ENCODE data around the gene ACADM.

- TF ChIP-seq, protein P1, sequence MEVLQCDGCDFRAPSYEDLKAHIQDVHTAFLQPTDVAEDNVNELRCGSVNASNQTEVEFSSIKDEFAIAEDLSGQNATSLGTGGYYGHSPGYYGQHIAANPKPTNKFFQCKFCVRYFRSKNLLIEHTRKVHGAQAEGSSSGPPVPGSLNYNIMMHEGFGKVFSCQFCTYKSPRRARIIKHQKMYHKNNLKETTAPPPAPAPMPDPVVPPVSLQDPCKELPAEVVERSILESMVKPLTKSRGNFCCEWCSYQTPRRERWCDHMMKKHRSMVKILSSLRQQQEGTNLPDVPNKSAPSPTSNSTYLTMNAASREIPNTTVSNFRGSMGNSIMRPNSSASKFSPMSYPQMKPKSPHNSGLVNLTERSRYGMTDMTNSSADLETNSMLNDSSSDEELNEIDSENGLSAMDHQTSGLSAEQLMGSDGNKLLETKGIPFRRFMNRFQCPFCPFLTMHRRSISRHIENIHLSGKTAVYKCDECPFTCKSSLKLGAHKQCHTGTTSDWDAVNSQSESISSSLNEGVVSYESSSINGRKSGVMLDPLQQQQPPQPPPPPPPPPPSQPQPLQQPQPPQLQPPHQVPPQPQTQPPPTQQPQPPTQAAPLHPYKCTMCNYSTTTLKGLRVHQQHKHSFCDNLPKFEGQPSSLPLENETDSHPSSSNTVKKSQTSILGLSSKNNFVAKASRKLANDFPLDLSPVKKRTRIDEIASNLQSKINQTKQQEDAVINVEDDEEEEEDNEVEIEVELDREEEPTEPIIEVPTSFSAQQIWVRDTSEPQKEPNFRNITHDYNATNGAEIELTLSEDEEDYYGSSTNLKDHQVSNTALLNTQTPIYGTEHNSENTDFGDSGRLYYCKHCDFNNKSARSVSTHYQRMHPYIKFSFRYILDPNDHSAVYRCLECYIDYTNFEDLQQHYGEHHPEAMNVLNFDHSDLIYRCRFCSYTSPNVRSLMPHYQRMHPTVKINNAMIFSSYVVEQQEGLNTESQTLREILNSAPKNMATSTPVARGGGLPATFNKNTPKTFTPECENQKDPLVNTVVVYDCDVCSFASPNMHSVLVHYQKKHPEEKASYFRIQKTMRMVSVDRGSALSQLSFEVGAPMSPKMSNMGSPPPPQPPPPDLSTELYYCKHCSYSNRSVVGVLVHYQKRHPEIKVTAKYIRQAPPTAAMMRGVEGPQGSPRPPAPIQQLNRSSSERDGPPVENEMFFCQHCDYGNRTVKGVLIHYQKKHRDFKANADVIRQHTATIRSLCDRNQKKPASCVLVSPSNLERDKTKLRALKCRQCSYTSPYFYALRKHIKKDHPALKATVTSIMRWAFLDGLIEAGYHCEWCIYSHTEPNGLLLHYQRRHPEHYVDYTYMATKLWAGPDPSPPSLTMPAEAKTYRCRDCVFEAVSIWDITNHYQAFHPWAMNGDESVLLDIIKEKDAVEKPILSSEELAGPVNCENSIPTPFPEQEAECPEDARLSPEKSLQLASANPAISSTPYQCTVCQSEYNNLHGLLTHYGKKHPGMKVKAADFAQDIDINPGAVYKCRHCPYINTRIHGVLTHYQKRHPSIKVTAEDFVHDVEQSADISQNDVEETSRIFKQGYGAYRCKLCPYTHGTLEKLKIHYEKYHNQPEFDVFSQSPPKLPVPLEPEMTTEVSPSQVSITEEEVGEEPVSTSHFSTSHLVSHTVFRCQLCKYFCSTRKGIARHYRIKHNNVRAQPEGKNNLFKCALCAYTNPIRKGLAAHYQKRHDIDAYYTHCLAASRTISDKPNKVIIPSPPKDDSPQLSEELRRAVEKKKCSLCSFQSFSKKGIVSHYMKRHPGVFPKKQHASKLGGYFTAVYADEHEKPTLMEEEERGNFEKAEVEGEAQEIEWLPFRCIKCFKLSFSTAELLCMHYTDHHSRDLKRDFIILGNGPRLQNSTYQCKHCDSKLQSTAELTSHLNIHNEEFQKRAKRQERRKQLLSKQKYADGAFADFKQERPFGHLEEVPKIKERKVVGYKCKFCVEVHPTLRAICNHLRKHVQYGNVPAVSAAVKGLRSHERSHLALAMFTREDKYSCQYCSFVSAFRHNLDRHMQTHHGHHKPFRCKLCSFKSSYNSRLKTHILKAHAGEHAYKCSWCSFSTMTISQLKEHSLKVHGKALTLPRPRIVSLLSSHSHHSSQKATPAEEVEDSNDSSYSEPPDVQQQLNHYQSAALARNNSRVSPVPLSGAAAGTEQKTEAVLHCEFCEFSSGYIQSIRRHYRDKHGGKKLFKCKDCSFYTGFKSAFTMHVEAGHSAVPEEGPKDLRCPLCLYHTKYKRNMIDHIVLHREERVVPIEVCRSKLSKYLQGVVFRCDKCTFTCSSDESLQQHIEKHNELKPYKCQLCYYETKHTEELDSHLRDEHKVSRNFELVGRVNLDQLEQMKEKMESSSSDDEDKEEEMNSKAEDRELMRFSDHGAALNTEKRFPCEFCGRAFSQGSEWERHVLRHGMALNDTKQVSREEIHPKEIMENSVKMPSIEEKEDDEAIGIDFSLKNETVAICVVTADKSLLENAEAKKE (CRISPR knock-in tag; IDR thresholded peaks at IDR 0.05): no peak
- TF ChIP-seq CTCF (conservative IDR thresholded peaks at IDR 0.05; ENCODE audit: low read depth in 2 of 2) (no peak), JUNB (IDR thresholded peaks at IDR 0.05; ENCODE audit: unreplicated experiment) (no peak), EZH2phosphoT487 (IDR thresholded peaks at IDR 0.05; ENCODE audit: unreplicated experiment) (no peak), EZH2 (IDR thresholded peaks at IDR 0.05; ENCODE audit: low read depth, unreplicated experiment) (no peak), CREB1 (CRISPR knock-in tag; IDR thresholded peaks at IDR 0.05; ENCODE audit: low read depth) (no peak), POLR2AphosphoS5 (IDR thresholded peaks at IDR 0.05; ENCODE audit: low read depth) (no peak), ZNF331 (CRISPR knock-in tag; IDR thresholded peaks at IDR 0.05; ENCODE audit: low read depth) (no peak), NANOG (IDR thresholded peaks at IDR 0.05; ENCODE audit: borderline replicate concordance) (no peak), STAT1 (IDR thresholded peaks at IDR 0.05; ENCODE audit: unreplicated experiment) (no peak)
- TF ChIP-seq, protein P2, sequence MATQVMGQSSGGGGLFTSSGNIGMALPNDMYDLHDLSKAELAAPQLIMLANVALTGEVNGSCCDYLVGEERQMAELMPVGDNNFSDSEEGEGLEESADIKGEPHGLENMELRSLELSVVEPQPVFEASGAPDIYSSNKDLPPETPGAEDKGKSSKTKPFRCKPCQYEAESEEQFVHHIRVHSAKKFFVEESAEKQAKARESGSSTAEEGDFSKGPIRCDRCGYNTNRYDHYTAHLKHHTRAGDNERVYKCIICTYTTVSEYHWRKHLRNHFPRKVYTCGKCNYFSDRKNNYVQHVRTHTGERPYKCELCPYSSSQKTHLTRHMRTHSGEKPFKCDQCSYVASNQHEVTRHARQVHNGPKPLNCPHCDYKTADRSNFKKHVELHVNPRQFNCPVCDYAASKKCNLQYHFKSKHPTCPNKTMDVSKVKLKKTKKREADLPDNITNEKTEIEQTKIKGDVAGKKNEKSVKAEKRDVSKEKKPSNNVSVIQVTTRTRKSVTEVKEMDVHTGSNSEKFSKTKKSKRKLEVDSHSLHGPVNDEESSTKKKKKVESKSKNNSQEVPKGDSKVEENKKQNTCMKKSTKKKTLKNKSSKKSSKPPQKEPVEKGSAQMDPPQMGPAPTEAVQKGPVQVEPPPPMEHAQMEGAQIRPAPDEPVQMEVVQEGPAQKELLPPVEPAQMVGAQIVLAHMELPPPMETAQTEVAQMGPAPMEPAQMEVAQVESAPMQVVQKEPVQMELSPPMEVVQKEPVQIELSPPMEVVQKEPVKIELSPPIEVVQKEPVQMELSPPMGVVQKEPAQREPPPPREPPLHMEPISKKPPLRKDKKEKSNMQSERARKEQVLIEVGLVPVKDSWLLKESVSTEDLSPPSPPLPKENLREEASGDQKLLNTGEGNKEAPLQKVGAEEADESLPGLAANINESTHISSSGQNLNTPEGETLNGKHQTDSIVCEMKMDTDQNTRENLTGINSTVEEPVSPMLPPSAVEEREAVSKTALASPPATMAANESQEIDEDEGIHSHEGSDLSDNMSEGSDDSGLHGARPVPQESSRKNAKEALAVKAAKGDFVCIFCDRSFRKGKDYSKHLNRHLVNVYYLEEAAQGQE (IDR thresholded peaks at IDR 0.05; ENCODE audit: unreplicated experiment): no peak
- TF ChIP-seq, protein P3, sequence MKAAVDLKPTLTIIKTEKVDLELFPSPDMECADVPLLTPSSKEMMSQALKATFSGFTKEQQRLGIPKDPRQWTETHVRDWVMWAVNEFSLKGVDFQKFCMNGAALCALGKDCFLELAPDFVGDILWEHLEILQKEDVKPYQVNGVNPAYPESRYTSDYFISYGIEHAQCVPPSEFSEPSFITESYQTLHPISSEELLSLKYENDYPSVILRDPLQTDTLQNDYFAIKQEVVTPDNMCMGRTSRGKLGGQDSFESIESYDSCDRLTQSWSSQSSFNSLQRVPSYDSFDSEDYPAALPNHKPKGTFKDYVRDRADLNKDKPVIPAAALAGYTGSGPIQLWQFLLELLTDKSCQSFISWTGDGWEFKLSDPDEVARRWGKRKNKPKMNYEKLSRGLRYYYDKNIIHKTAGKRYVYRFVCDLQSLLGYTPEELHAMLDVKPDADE (IDR thresholded peaks at IDR 0.05): no peak
These were observed 17.3 kb upstream of the ACADM start for GRCh38 chr1:75707191-75707590.
